Activated B cell treated with CpG ODN at 0.5 μM for 24 hours (primary cell): ENCODE data around the gene ZNF197. TPM values are rescaled to one million over a fixed set of nuclear protein-coding genes. Genes with fewer than 3 reads are reported as not detected.

ENCODE experiments used
- ATAC-seq: fragments of 200-7000 bp; cut with Tn5 transposase; one replicate; pipeline ENCODE4 v1.10.0; 2021; ENCODE audit warnings: low read depth, mild to moderate bottlenecking, moderate library complexity
- CTCF ChIA-PET: fragments of 350-600 bp; sonication (Branson Sonifier 250); formaldehyde crosslinking; loops from one replicate; lab custom pipeline; 2021; ENCODE audit warnings: antibody characterized with exemption; lab: Charles Lee
- POLR2A ChIA-PET: fragments of 350-600 bp; sonication (Branson Sonifier 250); formaldehyde crosslinking; loops from one replicate; lab custom pipeline; 2021; ENCODE audit warnings: antibody characterized with exemption; lab: Charles Lee
- DNase-seq: peaks from one replicate; pipeline ENCODE4 v3.0.0; 2022
- H3K27ac Mint-ChIP-seq: one replicate; pipeline ENCODE4 v1.8.0; 2020; ENCODE audit warnings: mixed read lengths
- H3K27me3 Mint-ChIP-seq: one replicate; pipeline ENCODE4 v1.8.0; 2021; ENCODE audit warnings: mixed read lengths
- H3K36me3 Mint-ChIP-seq: one replicate; pipeline ENCODE4 v1.8.0; 2021; ENCODE audit warnings: low read depth, mixed read lengths
- H3K4me1 Mint-ChIP-seq: one replicate; pipeline ENCODE4 v1.8.0; 2021; ENCODE audit warnings: mixed read lengths
- H3K4me3 Mint-ChIP-seq: one replicate; pipeline ENCODE4 v1.8.0; 2020; ENCODE audit warnings: mild to moderate bottlenecking, mixed read lengths
- H3K9me3 Mint-ChIP-seq: one replicate; pipeline ENCODE4 v1.8.0; 2020; ENCODE audit warnings: mixed read lengths
- CTCF ChIP-seq: fragments of 200-600 bp; IDR thresholded peaks from one replicate; pipeline ENCODE4 v1.8.0; 2022; ENCODE audit warnings: antibody characterized with exemption, mild to moderate bottlenecking
- intact Hi-C: fragments of 100-400 bp; cut with micrococcal nuclease; formaldehyde crosslinking; loops from one replicate; pipeline ENCODE4 v1.15.1; 2024
- total RNA-seq: library from RNA; stranded (reverse); gene quantifications from 2 replicates; pipeline ENCODE4 v1.2.3, GENCODE V29; 2022

The ZNF197 gene
- total RNA-seq, 1 donor from 2014 or later: 16.9 TPM

GRCh38 chr3:44649709-44650108 is 24.9 kb downstream of the ZNF197 start:
- H3K36me3 Mint-ChIP-seq: peaks cover 47% of the 10 kb centered on the region
- peaks cover 24% of the 10 kb centered on the region for H3K4me1 Mint-ChIP-seq
- no peak overlapping the region for H3K27ac Mint-ChIP-seq
- ATAC-seq: no peak
- no peaks in the 10 kb centered on the region for H3K27me3 Mint-ChIP-seq
- intact Hi-C loops: no loop called here
- TF ChIP-seq CTCF: no peak
- no peak for DNase-seq
- no peak overlapping the region for H3K4me3 Mint-ChIP-seq
- CTCF ChIA-PET: no interaction called here
- POLR2A ChIA-PET: no interaction called here
- H3K9me3 Mint-ChIP-seq: peaks cover 13% of the 10 kb centered on the region

- Mint-ChIP-seq H3K27ac (no peak overlapping the region), H3K4me1 (peaks cover 7% of the 10 kb centered on the region), H3K36me3 (peaks cover 73% of the 10 kb centered on the region), H3K9me3 (peaks cover 19% of the 10 kb centered on the region), H3K4me3 (no peak overlapping the region), H3K27me3 (no peaks in the 10 kb centered on the region)
- ATAC-seq: no peak
- no peak for TF ChIP-seq CTCF
- DNase-seq: no peak
- intact Hi-C loops: no loop called here
- CTCF ChIA-PET: no interaction called here
- POLR2A ChIA-PET: interaction anchor here (0.8 kb wide), 1 partner anchor 30 kb away, joined by 3 read pairs; no protein-coding TSS in a partner anchor
These were observed 29.2 kb downstream of the ZNF197 start for GRCh38 chr3:44654039-44654438.

- H3K36me3 Mint-ChIP-seq: peaks cover 69% of the 10 kb centered on the region
- ChIA-PET POLR2A (no interaction called here), CTCF (no interaction called here)
- peaks cover 28% of the 10 kb centered on the region for H3K9me3 Mint-ChIP-seq
- intact Hi-C loops: no loop called here
- no peaks in the 10 kb centered on the region for H3K4me1 Mint-ChIP-seq
- DNase-seq (no peak), ATAC-seq (no peak)
- H3K27ac Mint-ChIP-seq: no peak overlapping the region
- TF ChIP-seq CTCF: no peak
- H3K4me3 Mint-ChIP-seq: no peak overlapping the region
- H3K27me3 Mint-ChIP-seq: no peaks in the 10 kb centered on the region
These were observed 34.2 kb downstream of the ZNF197 start for GRCh38 chr3:44659015-44659414.

- Mint-ChIP-seq H3K27ac (no peak overlapping the region), H3K27me3 (no peaks in the 10 kb centered on the region), H3K36me3 (peaks cover 65% of the 10 kb centered on the region), H3K4me1 (no peaks in the 10 kb centered on the region), H3K9me3 (peaks cover 30% of the 10 kb centered on the region), H3K4me3 (no peak overlapping the region)
- ChIA-PET POLR2A (no interaction called here), CTCF (no interaction called here)
- intact Hi-C loops: no loop called here
- no peak for TF ChIP-seq CTCF
- ATAC-seq (no peak), DNase-seq (no peak)
These were observed 34.6 kb downstream of the ZNF197 start for GRCh38 chr3:44659434-44659833.

- ATAC-seq (no peak), DNase-seq (no peak)
- intact Hi-C loops: no loop called here
- POLR2A ChIA-PET: no interaction called here
- no peaks in the 10 kb centered on the region for H3K4me1 Mint-ChIP-seq
- CTCF ChIA-PET: no interaction called here
- peaks cover 55% of the 10 kb centered on the region for H3K36me3 Mint-ChIP-seq
- H3K27ac Mint-ChIP-seq: no peak overlapping the region
- H3K27me3 Mint-ChIP-seq: no peaks in the 10 kb centered on the region
- no peak overlapping the region for H3K4me3 Mint-ChIP-seq
- H3K9me3 Mint-ChIP-seq: peaks cover 31% of the 10 kb centered on the region
- TF ChIP-seq CTCF: no peak
These were observed 36.4 kb downstream of the ZNF197 start for GRCh38 chr3:44661189-44661588.
